GM12864 (cell line): ENCODE results near the gene DZIP3.
"Not testable (repeated sequence)": the region's sequence is repeated elsewhere in the genome, so short reads cannot be mapped to it uniquely, and the experiment has no call there.

ENCODE experiments used
- DNase-seq: peaks from one replicate; pipeline ENCODE4 v3.0.0-alpha.2; 2011; ENCODE audit warnings: low read depth
- H3K4me3 ChIP-seq: 2 replicates; pipeline ENCODE4 v1.5.1; 2011; ENCODE audit warnings: mild to moderate bottlenecking, low read depth, low read length, control low read depth
- CTCF ChIP-seq: IDR thresholded peaks from 2 replicates; pipeline ENCODE4 v1.5.1; 2011; ENCODE audit warnings: low read depth, mild to moderate bottlenecking, moderate library complexity, low read length, control low read depth, inconsistent platforms; ENCODE audit errors: missing control alignments

DZIP3 gene

DNA sequence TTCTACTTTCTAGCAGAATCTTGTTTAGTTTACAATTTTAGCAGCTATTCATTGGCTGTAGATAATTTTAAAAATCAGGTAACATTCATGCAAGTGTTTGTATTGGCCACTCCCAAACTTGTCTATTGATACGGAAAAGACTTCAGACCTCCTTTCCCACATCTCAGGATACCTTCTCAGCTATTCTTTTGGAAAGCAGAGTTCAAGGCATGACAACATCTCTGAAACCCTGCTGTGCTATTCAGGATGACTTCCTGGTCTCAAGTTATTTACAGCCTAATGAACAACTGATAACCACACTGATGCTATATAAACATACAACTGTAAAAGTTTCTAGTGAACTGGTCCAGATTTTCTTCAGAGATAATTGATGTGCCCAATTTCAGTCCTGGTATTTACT is 55.8 kb downstream of the DZIP3 start:
- DNase-seq, result no peak
- TF ChIP-seq CTCF, result no peak
- H3K4me3 ChIP-seq, result no peak overlapping the region

- DNase-seq, H3K4me3 ChIP-seq: not testable (repeated sequence)
Observed at GRCh38 chr3:108655664-108656063, 66.1 kb downstream of the DZIP3 start.

DNA sequence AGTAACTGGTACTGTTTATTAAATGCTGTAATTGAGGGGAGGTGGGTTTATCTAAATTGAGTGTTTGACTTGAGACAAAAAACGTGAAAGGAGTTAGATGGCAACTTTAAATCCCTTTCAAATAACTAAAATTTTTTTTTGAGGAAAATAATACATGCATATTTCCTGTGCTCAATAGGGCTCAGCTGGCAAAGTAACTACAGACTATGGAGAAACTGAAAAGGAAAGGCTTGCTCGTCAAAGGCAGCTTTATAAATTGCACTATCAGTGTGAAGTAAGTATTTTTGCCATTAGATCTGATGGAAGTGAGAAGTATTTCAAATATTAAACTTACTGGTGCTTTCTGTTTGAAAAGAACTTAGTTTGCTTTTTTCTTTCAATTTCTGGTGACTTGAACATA is 72.2 kb downstream of the DZIP3 start:
- H3K4me3 ChIP-seq, result no peak overlapping the region
- no peak for TF ChIP-seq CTCF
- no peak for DNase-seq

- no peak overlapping the region for H3K4me3 ChIP-seq
- TF ChIP-seq CTCF, result peak; percentile 55
- DNase-seq, result peak; percentile 29
Observed at GRCh38 chr3:108662142-108662738, 72.7 kb downstream of the DZIP3 start.

GRCh38 chr3:108664266-108664665 is 74.7 kb downstream of the DZIP3 start:
- TF ChIP-seq CTCF, result no peak
- no peak overlapping the region for H3K4me3 ChIP-seq
- DNase-seq, result no peak

DNA sequence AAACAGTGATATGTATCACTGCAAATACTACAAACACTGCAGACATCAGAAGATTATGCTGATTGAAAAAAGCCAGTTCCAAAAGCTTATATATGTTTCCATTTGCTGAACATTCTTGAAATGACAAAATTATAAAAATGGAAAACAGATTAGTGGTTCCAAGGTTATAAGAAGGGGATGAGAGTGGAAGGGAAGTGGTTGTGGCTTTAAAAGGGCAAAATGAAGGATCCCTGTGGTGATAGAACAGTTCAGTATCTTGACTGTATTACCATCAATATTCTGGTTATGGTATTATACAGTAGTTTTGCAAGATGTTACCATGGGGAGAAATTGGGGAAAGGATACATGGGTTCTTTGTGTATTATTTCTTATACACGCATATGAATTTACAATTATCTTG is 77.8 kb downstream of the DZIP3 start:
- no peak overlapping the region for H3K4me3 ChIP-seq
- TF ChIP-seq CTCF, result no peak
- no peak for DNase-seq

GRCh38 chr3:108669208-108669607 is 79.7 kb downstream of the DZIP3 start:
- no peak overlapping the region for H3K4me3 ChIP-seq
- no peak for TF ChIP-seq CTCF
- DNase-seq, result no peak
